Mucosa of gallbladder (tissue), 1 donor: Measurements from ENCODE around the gene RBM44. TPM values are rescaled to one million over a fixed set of nuclear protein-coding genes. Genes with fewer than 3 reads are reported as not detected.

ENCODE experiments used
- DNase-seq: peaks from one replicate; pipeline ENCODE4 v3.0.0-alpha.2; 2020; ENCODE audit warnings: low spot score
- total RNA-seq: library from RNA; stranded (reverse); gene quantifications from one replicate; pipeline ENCODE4 v1.2.1, GENCODE V29; 2021
- donor health status: DM: no; HTN: no; CAD: no.

Gene RBM44
- total RNA-seq, 1 donor from 2014 or later, result 0.55 TPM

- DNase-seq, result no peak
Measured at GRCh38 chr2:237870126-237870525, 71.5 kb downstream of the RBM44 start.

GRCh38 chr2:237870754-237871651 is 72.4 kb downstream of the RBM44 start:
- DNase-seq, result no peak

- no peak for DNase-seq
Measured at GRCh38 chr2:237872178-237872887, 73.8 kb downstream of the RBM44 start.

- DNase-seq, result no peak
Measured at GRCh38 chr2:237873421-237873831, 74.8 kb downstream of the RBM44 start.

GRCh38 chr2:237873897-237874551 is 75.4 kb downstream of the RBM44 start:
- DNase-seq, result no peak

GRCh38 chr2:237874585-237875161 is 76.1 kb downstream of the RBM44 start:
- no peak for DNase-seq

- no peak for DNase-seq
Measured at GRCh38 chr2:237875256-237876060, 76.9 kb downstream of the RBM44 start.

GRCh38 chr2:237876061-237876526 is 77.5 kb downstream of the RBM44 start:
- no peak for DNase-seq

- DNase-seq, result no peak
Measured at GRCh38 chr2:237876532-237876931, 78.0 kb downstream of the RBM44 start.

GRCh38 chr2:237876951-237877491 is 78.4 kb downstream of the RBM44 start:
- no peak for DNase-seq

- DNase-seq, result no peak
Measured at GRCh38 chr2:237877576-237878307, 79.2 kb downstream of the RBM44 start.

- no peak for DNase-seq
Measured at GRCh38 chr2:237878321-237879057, 79.9 kb downstream of the RBM44 start.

- DNase-seq, result no peak
Measured at GRCh38 chr2:237879058-237879430, 80.5 kb downstream of the RBM44 start.

GRCh38 chr2:237879991-237880560 is 81.5 kb downstream of the RBM44 start:
- DNase-seq, result no peak

- no peak for DNase-seq
Measured at GRCh38 chr2:237882510-237883481, 84.2 kb downstream of the RBM44 start.

GRCh38 chr2:237883951-237884446 is 85.4 kb downstream of the RBM44 start:
- DNase-seq, result no peak

- no peak for DNase-seq
Measured at GRCh38 chr2:237884681-237885080, 86.1 kb downstream of the RBM44 start.
